Esophagus muscularis mucosa (tissue), 4 donors: ENCODE data around the gene B9D2.

Experiments used
- EP300 ChIP-seq: sonication (generic); formaldehyde crosslinking; IDR thresholded peaks from one replicate; pipeline ENCODE4 v1.6.1; 2017; ENCODE audit warnings: antibody characterized with exemption
- POLR2A ChIP-seq: fragments of 450-650 bp; IDR thresholded peaks from one replicate; pipeline ENCODE4 v1.6.1; 2017; ENCODE audit warnings: antibody characterized with exemption, moderate library complexity, mild to moderate bottlenecking, low read depth
- POLR2AphosphoS5 ChIP-seq, 2 donors: sonication (generic); formaldehyde crosslinking; IDR thresholded peaks; one replicate each; pipeline ENCODE4 v1.6.1; 2017; ENCODE audit warnings: antibody characterized with exemption in 2 of 2
- TF ChIP-seq, protein P1 (sequence below), 3 experiments: fragments of 200-600 bp in 2 of 3; fragments of 450-650 bp in 1 of 3; sonication (generic) in 2 of 3; IDR thresholded peaks; one replicate each; pipeline ENCODE4 v1.5.1; 2017 to 2019; ENCODE audit warnings: antibody characterized with exemption in 3 of 3, mild to moderate bottlenecking in 2 of 3, moderate library complexity in 1 of 3

DNA sequence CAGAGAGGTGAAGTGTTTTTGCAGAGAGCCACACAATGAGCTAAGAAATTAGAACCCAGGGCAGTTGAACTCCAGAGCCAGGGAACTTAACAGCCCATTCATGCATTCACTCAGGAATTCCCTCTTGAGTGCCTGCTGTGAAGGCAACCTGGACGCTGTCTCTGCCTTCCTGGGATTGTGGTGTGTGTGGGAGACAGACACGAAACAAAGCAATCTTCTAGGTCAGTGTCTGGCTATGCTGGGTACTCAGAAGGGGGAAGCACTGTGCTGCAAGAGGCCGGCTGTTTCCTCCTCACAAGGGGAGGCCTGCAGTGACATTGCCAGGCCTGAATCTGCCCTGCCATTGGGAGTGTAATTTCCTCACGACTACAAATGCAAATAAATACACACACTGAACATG is 43.3 kb upstream of the B9D2 start:
- TF ChIP-seq POLR2A (no peak), POLR2AphosphoS5 (IDR thresholded peaks at IDR 0.05) (no peak), EP300 (no peak)
- TF ChIP-seq, protein P1, sequence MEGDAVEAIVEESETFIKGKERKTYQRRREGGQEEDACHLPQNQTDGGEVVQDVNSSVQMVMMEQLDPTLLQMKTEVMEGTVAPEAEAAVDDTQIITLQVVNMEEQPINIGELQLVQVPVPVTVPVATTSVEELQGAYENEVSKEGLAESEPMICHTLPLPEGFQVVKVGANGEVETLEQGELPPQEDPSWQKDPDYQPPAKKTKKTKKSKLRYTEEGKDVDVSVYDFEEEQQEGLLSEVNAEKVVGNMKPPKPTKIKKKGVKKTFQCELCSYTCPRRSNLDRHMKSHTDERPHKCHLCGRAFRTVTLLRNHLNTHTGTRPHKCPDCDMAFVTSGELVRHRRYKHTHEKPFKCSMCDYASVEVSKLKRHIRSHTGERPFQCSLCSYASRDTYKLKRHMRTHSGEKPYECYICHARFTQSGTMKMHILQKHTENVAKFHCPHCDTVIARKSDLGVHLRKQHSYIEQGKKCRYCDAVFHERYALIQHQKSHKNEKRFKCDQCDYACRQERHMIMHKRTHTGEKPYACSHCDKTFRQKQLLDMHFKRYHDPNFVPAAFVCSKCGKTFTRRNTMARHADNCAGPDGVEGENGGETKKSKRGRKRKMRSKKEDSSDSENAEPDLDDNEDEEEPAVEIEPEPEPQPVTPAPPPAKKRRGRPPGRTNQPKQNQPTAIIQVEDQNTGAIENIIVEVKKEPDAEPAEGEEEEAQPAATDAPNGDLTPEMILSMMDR (IDR thresholded peaks at IDR 0.05), result no peak
